ENCODE results near the gene SLC50A1. TPM values are rescaled to one million over a fixed set of nuclear protein-coding genes. Genes with fewer than 3 reads are reported as not detected.
"Not testable (repeated sequence)": the region's sequence is repeated elsewhere in the genome, so short reads cannot be mapped to it uniquely, and the experiment has no call there.

The SLC50A1 gene
- total RNA-seq, 1 experiment from 2014 or later = 54.7 TPM

- DNase-seq (ENCODE audit: low read depth) = no peak
- in situ Hi-C loops (cut with HindIII; ENCODE audit: low pct_unique_long_range_greater_than_20kb, low sequenced_read_pairs) = no loop called here
Measured at GRCh38 chr1:155130272-155131006, 5.2 kb upstream of the SLC50A1 start.

- in situ Hi-C loops (cut with HindIII; ENCODE audit: low pct_unique_long_range_greater_than_20kb, low sequenced_read_pairs) = no loop called here
- no peak for DNase-seq (ENCODE audit: low read depth)
Measured at GRCh38 chr1:155131285-155131684, 4.4 kb upstream of the SLC50A1 start.

GRCh38 chr1:155131856-155132255 lies 3.8 kb upstream of the SLC50A1 start:
- in situ Hi-C loops (cut with HindIII; ENCODE audit: low pct_unique_long_range_greater_than_20kb, low sequenced_read_pairs) = no loop called here

GRCh38 chr1:155133799-155134281 lies 1.8 kb upstream of the SLC50A1 start:
- no peak for DNase-seq (ENCODE audit: low read depth)
- in situ Hi-C loops (cut with HindIII; ENCODE audit: low pct_unique_long_range_greater_than_20kb, low sequenced_read_pairs) = no loop called here

More at GRCh38 chr1:155131856-155132255, 3.8 kb upstream of the SLC50A1 start:
- no peak for DNase-seq (ENCODE audit: low read depth)

- in situ Hi-C loops (cut with HindIII; ENCODE audit: low pct_unique_long_range_greater_than_20kb, low sequenced_read_pairs) = no loop called here
- no peak for DNase-seq (ENCODE audit: low read depth)
Measured at GRCh38 chr1:155134322-155134721, 1.3 kb upstream of the SLC50A1 start.

GRCh38 chr1:155134880-155135414 lies 705 bp upstream of the SLC50A1 start:
- DNase-seq (ENCODE audit: low read depth) = peak; percentile 95
- in situ Hi-C loops (cut with HindIII; ENCODE audit: low pct_unique_long_range_greater_than_20kb, low sequenced_read_pairs) = no loop called here

- in situ Hi-C loops (cut with HindIII; ENCODE audit: low pct_unique_long_range_greater_than_20kb, low sequenced_read_pairs) = no loop called here
- no peak for DNase-seq (ENCODE audit: low read depth)
Measured at GRCh38 chr1:155136748-155137147, 1.1 kb downstream of the SLC50A1 start.

- in situ Hi-C loops (cut with HindIII; ENCODE audit: low pct_unique_long_range_greater_than_20kb, low sequenced_read_pairs) = no loop called here
Measured at GRCh38 chr1:155137154-155137949, 1.7 kb downstream of the SLC50A1 start.

GRCh38 chr1:155139895-155140629 lies 4.4 kb downstream of the SLC50A1 start, which contains the start of gene DPM3:
DPM3 (minus strand) TSS chr1:155140531; CDS start chr1:155140240, 291 bp downstream.
- in situ Hi-C loops (cut with HindIII; ENCODE audit: low pct_unique_long_range_greater_than_20kb, low sequenced_read_pairs) = no loop called here
- DNase-seq (ENCODE audit: low read depth) = peak; percentile 71

More at GRCh38 chr1:155137154-155137949, 1.7 kb downstream of the SLC50A1 start:
- no peak for DNase-seq (ENCODE audit: low read depth)

GRCh38 chr1:155140630-155140953 lies 4.9 kb downstream of the SLC50A1 start:
- no peak for DNase-seq (ENCODE audit: low read depth)
- in situ Hi-C loops (cut with HindIII; ENCODE audit: low pct_unique_long_range_greater_than_20kb, low sequenced_read_pairs) = no loop called here

GRCh38 chr1:155141749-155142148 lies 6.1 kb downstream of the SLC50A1 start:
- in situ Hi-C loops (cut with HindIII; ENCODE audit: low pct_unique_long_range_greater_than_20kb, low sequenced_read_pairs) = no loop called here
- DNase-seq (ENCODE audit: low read depth) = no peak

- no peak for DNase-seq (ENCODE audit: low read depth)
- in situ Hi-C loops (cut with HindIII; ENCODE audit: low pct_unique_long_range_greater_than_20kb, low sequenced_read_pairs) = no loop called here
Measured at GRCh38 chr1:155145491-155145890, 9.8 kb downstream of the SLC50A1 start.

- DNase-seq (ENCODE audit: low read depth); in situ Hi-C loops (cut with HindIII; ENCODE audit: low pct_unique_long_range_greater_than_20kb, low sequenced_read_pairs): not testable (repeated sequence)
Measured at GRCh38 chr1:155155996-155156643, 20.5 kb downstream of the SLC50A1 start.

GRCh38 chr1:155158991-155159390 lies 23.3 kb downstream of the SLC50A1 start:
- in situ Hi-C loops (cut with HindIII; ENCODE audit: low pct_unique_long_range_greater_than_20kb, low sequenced_read_pairs) = no loop called here
- DNase-seq (ENCODE audit: low read depth) = no peak

GRCh38 chr1:155160128-155160527 lies 24.5 kb downstream of the SLC50A1 start:
- in situ Hi-C loops (cut with HindIII; ENCODE audit: low pct_unique_long_range_greater_than_20kb, low sequenced_read_pairs) = no loop called here
- DNase-seq (ENCODE audit: low read depth) = no peak

- in situ Hi-C loops (cut with HindIII; ENCODE audit: low pct_unique_long_range_greater_than_20kb, low sequenced_read_pairs); DNase-seq (ENCODE audit: low read depth): not testable (repeated sequence)
Measured at GRCh38 chr1:155162631-155163030, 27.0 kb downstream of the SLC50A1 start.

- DNase-seq (ENCODE audit: low read depth); in situ Hi-C loops (cut with HindIII; ENCODE audit: low pct_unique_long_range_greater_than_20kb, low sequenced_read_pairs): not testable (repeated sequence)
Measured at GRCh38 chr1:155163785-155164184, 28.1 kb downstream of the SLC50A1 start.

- in situ Hi-C loops (cut with HindIII; ENCODE audit: low pct_unique_long_range_greater_than_20kb, low sequenced_read_pairs) = not testable (repeated sequence)
Measured at GRCh38 chr1:155164625-155165024, 29.0 kb downstream of the SLC50A1 start.

More at GRCh38 chr1:155164625-155165024, 29.0 kb downstream of the SLC50A1 start:
- DNase-seq (ENCODE audit: low read depth) = not testable (repeated sequence)
